ENCODE results near the gene PEX14. TPM values are rescaled to one million over a fixed set of nuclear protein-coding genes. Genes with fewer than 3 reads are reported as not detected.

Gene PEX14
- total and polyA plus RNA-seq, 2 donors (not counting 3 experiments of a cell fraction or from before 2014, with no cell fraction given) = 19.5 to 26.5 TPM

- FAIRE-seq (no peak), DNase-seq (ENCODE audit: low read depth, low spot score) (no peak)
- POLR2A ChIA-PET = no interaction called here
- BruUV-seq (replicated peaks) = no TSS peak
- no peak overlapping the region for H3K4me3 ChIP-seq (replicated peaks in 1 of 3; ENCODE audit: insufficient read depth in 1 of 3, low read depth in 1 of 3, low read length in 3 of 3)
- peaks cover 7% of the 10 kb centered on the region for H3K4me1 ChIP-seq (ENCODE audit: control insufficient read depth, extremely low read depth, insufficient read depth, low read length)
- TF ChIP-seq MAX (IDR thresholded peaks at IDR 0.05; ENCODE audit: insufficient read depth, insufficient read length) (no peak), FOS (IDR thresholded peaks at IDR 0.05; ENCODE audit: borderline replicate concordance, insufficient read depth, low read length) (no peak), POLR2AphosphoS5 (IDR thresholded peaks at IDR 0.05; ENCODE audit: insufficient read depth, low read depth, low read length) (no peak), JUN (IDR thresholded peaks at IDR 0.05; ENCODE audit: borderline replicate concordance, insufficient read depth, insufficient read length, low read depth) (no peak), MYC (IDR thresholded peaks at IDR 0.05; ENCODE audit: low read depth, low read length) (no peak), EZH2 (IDR thresholded peaks at IDR 0.05; ENCODE audit: borderline replicate concordance, low read depth, low read length, severe bottlenecking) (no peak), CTCF (IDR thresholded peaks at IDR 0.05; ENCODE audit: extremely low read depth in 1 of 2, insufficient read depth in 1 of 2, low read depth in 1 of 2, low read length in 2 of 2) (no peak), POLR2A (IDR thresholded peaks at IDR 0.05; ENCODE audit: low read depth, low read length) (no peak), GATA2 (IDR thresholded peaks at IDR 0.05; ENCODE audit: insufficient read depth, insufficient read length, low read depth, low read length) (no peak)
- H3K27ac ChIP-seq (ENCODE audit: insufficient read depth, low read depth, low read length) = no peak overlapping the region
- CTCF ChIA-PET = no interaction called here
- H3K79me2 ChIP-seq (ENCODE audit: control insufficient read depth, insufficient read depth, low read length) = no peaks in the 10 kb centered on the region
- H3K36me3 ChIP-seq (ENCODE audit: control insufficient read depth in 2 of 2, extremely low read depth in 1 of 2, insufficient read depth in 2 of 2, low read length in 2 of 2) = no peaks in the 10 kb centered on the region
- no peaks in the 10 kb centered on the region for H4K20me1 ChIP-seq (replicated peaks; ENCODE audit: control insufficient read depth, extremely low read depth, insufficient read depth, low read length)
- H3K9me1 ChIP-seq (replicated peaks; ENCODE audit: control insufficient read depth, extremely low read depth, insufficient read depth, low read length) = no peaks in the 10 kb centered on the region
- H2AFZ ChIP-seq (ENCODE audit: low read depth, low read length) = no peak overlapping the region
- no peak overlapping the region for H3K9ac ChIP-seq (replicated peaks; ENCODE audit: extremely low read depth, insufficient read depth, low read length)
- dilution Hi-C loops (cut with MboI; ENCODE audit: extremely low pct_ligation_motif_present, low sequenced_read_pairs) (no loop called here), intact Hi-C loops (cut with micrococcal nuclease) (no loop called here)
- H3K9me3 ChIP-seq (replicated peaks; ENCODE audit: control insufficient read depth, insufficient read depth, low read length) = no peaks in the 10 kb centered on the region
- H3K27me3 ChIP-seq (ENCODE audit: control insufficient read depth in 2 of 2, insufficient read depth in 2 of 2, low read length in 2 of 2) = peaks cover 0 to 9% of the 10 kb centered on the region in 2 experiments
- H3K4me2 ChIP-seq (ENCODE audit: insufficient read depth, low read length) = no peak overlapping the region
These were observed 167.8 kb downstream of the PEX14 start for GRCh38 chr1:10642403-10643080.

Measured in endothelial cell of umbilical vein (primary cell).